ENCODE data around the gene HNRNPL.
"Not testable (repeated sequence)": the region's sequence is repeated elsewhere in the genome, so short reads cannot be mapped to it uniquely, and the experiment has no call there.

The HNRNPL gene

GRCh38 chr19:38869836-38870607 is 20.2 kb upstream of the HNRNPL start:
- DNase-seq (ENCODE audit: low read depth in 2 of 2, low spot score in 1 of 2), result peak; percentile 73 to 87

- no peak for DNase-seq (ENCODE audit: low read depth in 2 of 2, low spot score in 1 of 2)
These were observed 19.5 kb upstream of the HNRNPL start for GRCh38 chr19:38869160-38869835.

- no peak for DNase-seq (ENCODE audit: low read depth in 2 of 2, low spot score in 1 of 2)
These were observed 18.8 kb upstream of the HNRNPL start for GRCh38 chr19:38868551-38868950.

- DNase-seq (ENCODE audit: low read depth in 2 of 2, low spot score in 1 of 2), result no peak
These were observed 17.5 kb upstream of the HNRNPL start for GRCh38 chr19:38867171-38867780.

- no peak for DNase-seq (ENCODE audit: low read depth in 2 of 2, low spot score in 1 of 2)
These were observed 12.7 kb upstream of the HNRNPL start for GRCh38 chr19:38862321-38863059.

GRCh38 chr19:38861368-38861767 is 11.6 kb upstream of the HNRNPL start:
- DNase-seq (ENCODE audit: low read depth in 2 of 2, low spot score in 1 of 2), result no peak

- not testable (repeated sequence) for DNase-seq (ENCODE audit: low read depth in 2 of 2, low spot score in 1 of 2)
These were observed 9.9 kb upstream of the HNRNPL start for GRCh38 chr19:38859631-38860204.

- no peak for DNase-seq (ENCODE audit: low read depth in 2 of 2, low spot score in 1 of 2)
These were observed 7.0 kb upstream of the HNRNPL start for GRCh38 chr19:38856813-38857212.

GRCh38 chr19:38855751-38856150 is 6.0 kb upstream of the HNRNPL start:
- DNase-seq (ENCODE audit: low read depth in 2 of 2, low spot score in 1 of 2), result not testable (repeated sequence)

GRCh38 chr19:38854961-38855360 is 5.2 kb upstream of the HNRNPL start:
- not testable (repeated sequence) for DNase-seq (ENCODE audit: low read depth in 2 of 2, low spot score in 1 of 2)

- no peak for DNase-seq (ENCODE audit: low read depth in 2 of 2, low spot score in 1 of 2)
These were observed 3.4 kb upstream of the HNRNPL start for GRCh38 chr19:38853214-38853613.

- no peak for DNase-seq (ENCODE audit: low read depth in 2 of 2, low spot score in 1 of 2)
These were observed 2.7 kb upstream of the HNRNPL start for GRCh38 chr19:38852231-38853044.

- DNase-seq (ENCODE audit: low read depth in 2 of 2, low spot score in 1 of 2), result peak in 1 of 2 donors; percentile 79
These were observed 1.9 kb upstream of the HNRNPL start for GRCh38 chr19:38851622-38852230.

- DNase-seq (ENCODE audit: low read depth in 2 of 2, low spot score in 1 of 2), result no peak
These were observed 1.3 kb upstream of the HNRNPL start for GRCh38 chr19:38850976-38851621.

GRCh38 chr19:38850436-38850975 is 720 bp upstream of the HNRNPL start:
- DNase-seq (ENCODE audit: low read depth in 2 of 2, low spot score in 1 of 2), result peak; percentile 92 to 97

GRCh38 chr19:38849147-38849859 is 483 bp downstream of the HNRNPL start:
- peak; percentile 95 to 98 for DNase-seq (ENCODE audit: low read depth in 2 of 2, low spot score in 1 of 2)

GRCh38 chr19:38848299-38849146 is 1.3 kb downstream of the HNRNPL start:
- no peak for DNase-seq (ENCODE audit: low read depth in 2 of 2, low spot score in 1 of 2)

All from stimulated activated CD8-positive, alpha-beta memory T cell treated with anti-CD3 and anti-CD28 coated beads, Interleukin-4, amount 100 ng/mL, for 1 hour (primary cell).